SJCRH30 (cell line): ENCODE data around the gene KIF24. TPM values are rescaled to one million over a fixed set of nuclear protein-coding genes. Genes with fewer than 3 reads are reported as not detected.

Experiments
- DNase-seq, 2 experiments: peaks; one replicate each; pipeline ENCODE4 v3.0.0-alpha.2; 2015 to 2020
- H3K27ac ChIP-seq: fragments of 250-450 bp; sonication (Bioruptor Pico); 2 replicates; pipeline ENCODE4 v1.5.1; 2020; ENCODE audit warnings: mild to moderate bottlenecking, moderate library complexity
- H3K27me3 ChIP-seq: fragments of 250-450 bp; sonication (Bioruptor Pico); 2 replicates; pipeline ENCODE4 v1.5.1; 2020; ENCODE audit warnings: mild to moderate bottlenecking, moderate library complexity
- H3K36me3 ChIP-seq: fragments of 250-450 bp; sonication (Bioruptor Pico); 2 replicates; pipeline ENCODE4 v1.5.1; 2020; ENCODE audit warnings: mild to moderate bottlenecking, moderate library complexity
- H3K4me1 ChIP-seq: fragments of 250-450 bp; sonication (Bioruptor Pico); 2 replicates; pipeline ENCODE4 v1.5.1; 2020; ENCODE audit warnings: mild to moderate bottlenecking, moderate library complexity
- H3K4me3 ChIP-seq: fragments of 250-450 bp; sonication (Bioruptor Pico); 2 replicates; pipeline ENCODE4 v1.5.1; 2020; ENCODE audit warnings: mild to moderate bottlenecking, moderate library complexity
- H3K9me3 ChIP-seq: fragments of 250-450 bp; sonication (Bioruptor Pico); replicated peaks from 2 replicates; pipeline ENCODE4 v1.5.1; 2020; ENCODE audit warnings: mild to moderate bottlenecking, moderate library complexity
- total RNA-seq: library from RNA; depleted of rRNA; stranded (reverse); fragments of >200 nt; shearing (Covaris generic); gene quantifications from 2 replicates; pipeline ENCODE4 v1.2.3, GENCODE V29; 2014; rRNA removed

The KIF24 gene
- total RNA-seq, 1 experiment from 2014 or later, result 6.8 TPM

- H3K27me3 ChIP-seq, result no peaks in the 10 kb centered on the region
- H3K27ac ChIP-seq, result no peak overlapping the region
- no peak for DNase-seq
- no peaks in the 10 kb centered on the region for H3K36me3 ChIP-seq
- no peak overlapping the region for H3K4me3 ChIP-seq
- no peaks in the 10 kb centered on the region for H3K4me1 ChIP-seq
- no peaks in the 10 kb centered on the region for H3K9me3 ChIP-seq
Observed at GRCh38 chr9:34279411-34279810, 49.7 kb downstream of the KIF24 start.

Other genes with a start within 250 kb of the KIF24 start
- gene DCAF12, start 202.6 kb downstream of the KIF24 start, total RNA-seq, result 36.8 and 40.3 TPM in 2 replicates
- gene UBAP1, start 150.2 kb downstream of the KIF24 start, total RNA-seq, result 22.6 and 23.8 TPM in 2 replicates
- 9.4 TPM in 2 replicates for gene NUDT2, start 301 bp upstream of the KIF24 start, total RNA-seq
- gene MYORG, start 47.6 kb upstream of the KIF24 start, total RNA-seq, result 1.7 and 1.8 TPM in 2 replicates
- 4.7 and 4.9 TPM in 2 replicates for gene FAM219A, start 129.3 kb upstream of the KIF24 start, total RNA-seq
- 0.08 and 0.28 TPM in 2 replicates for gene DNAI1, start 129.5 kb upstream of the KIF24 start, total RNA-seq
- 0.25 TPM in 1 of 2 replicates, not detected in the other for gene ENHO, start 193.7 kb upstream of the KIF24 start, total RNA-seq